GM23248 (cell line): ENCODE measurements around the gene CPED1. TPM values are rescaled to one million over a fixed set of nuclear protein-coding genes. Genes with fewer than 3 reads are reported as not detected.

Experiments
- DNase-seq: peaks from one replicate; pipeline ENCODE4 v3.0.0-alpha.2; 2015
- H2AFZ ChIP-seq: fragments of 200-600 bp; sonication (generic); 2 replicates; pipeline ENCODE4 v1.6.1; 2016; ENCODE audit warnings: antibody characterized with exemption
- H3F3A ChIP-seq: fragments of 200-600 bp; sonication (generic); 2 replicates; pipeline ENCODE4 v1.6.1; 2016; ENCODE audit warnings: mild to moderate bottlenecking, antibody characterized with exemption, mixed run types; ENCODE audit not compliant: insufficient read depth
- H3K27ac ChIP-seq: fragments of 200-600 bp; sonication (generic); 2 replicates; pipeline ENCODE4 v1.5.1; 2016; ENCODE audit warnings: mild to moderate bottlenecking
- H3K27me3 ChIP-seq: fragments of 200-600 bp; sonication (generic); replicated peaks from 2 replicates; pipeline ENCODE4 v1.6.1; 2016; ENCODE audit warnings: mild to moderate bottlenecking; ENCODE audit not compliant: insufficient read depth
- H3K36me3 ChIP-seq: fragments of 200-600 bp; sonication (generic); 2 replicates; pipeline ENCODE4 v1.6.1; 2016; ENCODE audit warnings: low read depth, mild to moderate bottlenecking
- H3K4me1 ChIP-seq: fragments of 200-600 bp; sonication (generic); 2 replicates; pipeline ENCODE4 v1.6.1; 2016; ENCODE audit warnings: mild to moderate bottlenecking; ENCODE audit not compliant: insufficient read depth
- H3K4me2 ChIP-seq: fragments of 200-600 bp; sonication (generic); one replicate; pipeline ENCODE4 v1.6.1; 2016; ENCODE audit warnings: mild to moderate bottlenecking; ENCODE audit not compliant: unreplicated experiment
- H3K4me3 ChIP-seq: fragments of 200-600 bp; sonication (generic); 2 replicates; pipeline ENCODE4 v1.5.1; 2016; ENCODE audit warnings: mild to moderate bottlenecking
- H3K79me2 ChIP-seq: fragments of 200-600 bp; sonication (generic); 2 replicates; pipeline ENCODE4 v1.6.1; 2016; ENCODE audit warnings: mild to moderate bottlenecking; ENCODE audit not compliant: insufficient read depth
- H3K9ac ChIP-seq: fragments of 200-600 bp; sonication (generic); 2 replicates; pipeline ENCODE4 v1.6.1; 2016; ENCODE audit warnings: mild to moderate bottlenecking
- H3K9me2 ChIP-seq: fragments of 200-600 bp; sonication (generic); 2 replicates; pipeline ENCODE4 v1.6.1; 2016; ENCODE audit warnings: mixed run types, mild to moderate bottlenecking, moderate library complexity; ENCODE audit not compliant: insufficient read depth
- H3K9me3 ChIP-seq: fragments of 200-600 bp; sonication (generic); one replicate; pipeline ENCODE4 v1.6.1; 2017; ENCODE audit warnings: low read depth
- H4K20me1 ChIP-seq: fragments of 200-600 bp; sonication (generic); 2 replicates; pipeline ENCODE4 v1.6.0; 2016; ENCODE audit not compliant: insufficient read depth
- EZH2 ChIP-seq: fragments of 200-600 bp; sonication (generic); IDR thresholded peaks from 2 replicates; pipeline ENCODE4 v1.6.1; 2018; ENCODE audit warnings: antibody characterized with exemption, mild to moderate bottlenecking; ENCODE audit not compliant: insufficient read depth, poor library complexity, severe bottlenecking
- EZH2phosphoT487 ChIP-seq: fragments of 200-600 bp; sonication (generic); IDR thresholded peaks from 2 replicates; pipeline ENCODE4 v1.6.1; 2018; ENCODE audit warnings: antibody characterized with exemption, moderate library complexity, mild to moderate bottlenecking, low read depth; ENCODE audit not compliant: insufficient read depth
- WGBS, 2 experiments: methylation state at CpG; one replicate each; pipeline ENCODE4 v1.1.6; 2015 to 2017; ENCODE audit warnings: low lambda C conversion rate in 2 of 2, low coverage in 1 of 2; ENCODE audit errors: missing lambda C conversion rate in 2 of 2; 5-methylcytosine and 5-hydroxymethylcytosine counted together
- in situ Hi-C: fragments of 300-500 bp; cut with MboI; formaldehyde crosslinking; loops from 2 replicates; pipeline ENCODE4 v1.15.0; 2020
- polyA plus RNA-seq: library from polyadenylated mRNA; unstranded; fragments of >200 nt; fragmentation: Nextera tagmentation; extraction: Ambion mirVana; gene quantifications from 2 replicates; pipeline ENCODE4 v1.2.1, GENCODE V29; 2016
- total RNA-seq: library from RNA; depleted of rRNA; stranded (reverse); fragments of >200 nt; shearing (Covaris generic); gene quantifications from 2 replicates; pipeline ENCODE4 v1.2.3, GENCODE V29; 2014

Gene CPED1
- total and polyA plus RNA-seq, 2 experiments from 2014 or later, result 12.4 to 20.2 TPM

- H2AFZ ChIP-seq, result no peak overlapping the region
- H3K79me2 ChIP-seq, result no peaks in the 10 kb centered on the region
- no peaks in the 10 kb centered on the region for H3K9me3 ChIP-seq
- H3K9me2 ChIP-seq, result 0 out of 2 replicates have a peak, but pooled peaks cover 5% of the 10 kb centered on the region
- TF ChIP-seq EZH2, result no peak
- no peak for TF ChIP-seq EZH2phosphoT487
- H4K20me1 ChIP-seq, result no peaks in the 10 kb centered on the region
- H3K9ac ChIP-seq, result no peak overlapping the region
- no peaks in the 10 kb centered on the region for H3K27me3 ChIP-seq
- H3K4me1 ChIP-seq, result peaks cover 28% of the 10 kb centered on the region
- in situ Hi-C loops, result no loop called here
- no peak overlapping the region for H3K4me2 ChIP-seq
- DNase-seq, result peak; percentile 10
- no peaks in the 10 kb centered on the region; the same call in 1 of the 2 replicates for H3F3A ChIP-seq
- H3K27ac ChIP-seq, result no peak overlapping the region
- H3K4me3 ChIP-seq, result no peak overlapping the region
- WGBS, 2 experiments, result 41 to 48% methylated on average over 1 of the region's 1 CpG
- no peaks in the 10 kb centered on the region for H3K36me3 ChIP-seq
These were observed 292.1 kb downstream of the CPED1 start for GRCh38 chr7:121280656-121281055.

DNA sequence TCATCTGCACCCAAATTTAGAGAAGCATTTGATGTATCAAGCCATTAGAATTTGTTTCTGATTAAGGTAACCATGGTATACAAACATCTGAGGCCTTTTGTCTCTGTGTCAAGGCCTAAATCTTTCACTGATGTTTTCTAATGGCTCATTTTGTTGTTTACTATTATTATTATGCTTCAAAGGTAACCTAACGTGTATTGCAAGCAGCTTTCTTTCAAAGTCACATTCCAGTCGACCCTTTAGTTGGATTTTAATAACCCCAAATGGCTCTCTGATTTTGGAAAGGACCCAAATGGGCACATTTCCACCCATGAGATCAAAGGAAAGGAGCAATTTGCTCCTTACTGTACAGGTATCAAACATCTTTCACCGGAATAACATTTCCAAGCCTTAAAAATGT, 293.6 kb downstream of the CPED1 start:
- H3K79me2 ChIP-seq, result no peaks in the 10 kb centered on the region
- H3K27ac ChIP-seq, result no peak overlapping the region
- WGBS, 2 experiments, result 72 to 81% methylated on average over 3 of the region's 3 CpGs
- H2AFZ ChIP-seq, result no peak overlapping the region
- H3K9me2 ChIP-seq, result 0 out of 2 replicates have a peak, but pooled peaks cover 5% of the 10 kb centered on the region
- TF ChIP-seq EZH2phosphoT487 (no peak), EZH2 (no peak)
- H3K9me3 ChIP-seq, result no peaks in the 10 kb centered on the region
- no peak for DNase-seq
- H3K4me3 ChIP-seq, result no peak overlapping the region
- no peaks in the 10 kb centered on the region for H4K20me1 ChIP-seq
- H3K9ac ChIP-seq, result no peak overlapping the region
- H3K4me1 ChIP-seq, result peaks cover 29% of the 10 kb centered on the region
- in situ Hi-C loops, result no loop called here
- H3K27me3 ChIP-seq, result no peaks in the 10 kb centered on the region
- H3K36me3 ChIP-seq, result no peaks in the 10 kb centered on the region
- H3K4me2 ChIP-seq, result no peak overlapping the region
- H3F3A ChIP-seq, result no peaks in the 10 kb centered on the region; the same call in 1 of the 2 replicates

DNA sequence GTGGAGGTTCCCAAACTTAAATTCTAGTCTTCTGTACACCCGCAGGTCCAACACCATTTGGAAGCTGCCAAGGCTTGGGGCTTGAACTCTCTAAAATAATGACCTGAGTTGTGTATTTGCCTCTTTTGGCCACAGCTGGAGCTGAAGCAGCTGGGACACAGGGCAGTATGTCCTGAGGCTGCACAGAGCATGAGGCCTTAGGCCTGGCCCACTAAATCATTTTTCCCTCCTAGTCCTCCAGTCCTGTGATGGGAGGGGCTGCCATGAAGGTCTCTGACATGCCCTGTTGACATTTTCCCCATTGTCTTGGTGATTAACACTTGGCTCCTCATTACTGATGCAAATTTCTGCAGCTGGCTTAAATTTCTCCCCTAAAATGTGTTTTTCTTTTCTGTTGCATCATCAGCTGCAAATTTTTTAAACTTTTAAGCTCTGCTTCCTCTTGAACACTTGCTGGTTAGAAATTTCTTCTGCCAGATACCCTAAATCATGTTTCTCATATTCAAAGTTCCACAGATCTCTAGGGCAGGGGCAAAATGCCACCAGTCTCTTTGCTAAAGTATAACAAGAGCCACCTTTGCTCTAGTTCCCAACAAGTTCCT, 296.7 kb downstream of the CPED1 start:
- Histone ChIP-seq H3K4me3 (no peak overlapping the region), H4K20me1 (no peaks in the 10 kb centered on the region), H3K4me2 (no peak overlapping the region), H3K27me3 (no peaks in the 10 kb centered on the region), H3K36me3 (no peaks in the 10 kb centered on the region), H2AFZ (no peak overlapping the region), H3F3A (no peaks in the 10 kb centered on the region), H3K79me2 (no peaks in the 10 kb centered on the region), H3K27ac (no peak overlapping the region), H3K9ac (no peak overlapping the region), H3K9me3 (no peaks in the 10 kb centered on the region), H3K4me1 (peaks cover 27% of the 10 kb centered on the region), H3K9me2 (0 out of 2 replicates have a peak, but pooled peaks cover 5% of the 10 kb centered on the region)
- in situ Hi-C loops, result no loop called here
- 94 to 96% methylated on average over 1 of the region's 1 CpG for WGBS, 2 experiments
- no peak for DNase-seq
- TF ChIP-seq EZH2phosphoT487, result no peak

- Histone ChIP-seq H3K27ac (no peak overlapping the region), H3K4me2 (no peak overlapping the region), H3K9ac (no peak overlapping the region), H3K9me3 (no peaks in the 10 kb centered on the region), H3K9me2 (0 out of 2 replicates have a peak, but pooled peaks cover 5% of the 10 kb centered on the region), H2AFZ (no peak overlapping the region), H3K79me2 (no peaks in the 10 kb centered on the region), H3F3A (no peaks in the 10 kb centered on the region), H4K20me1 (no peaks in the 10 kb centered on the region), H3K27me3 (no peaks in the 10 kb centered on the region), H3K36me3 (no peaks in the 10 kb centered on the region), H3K4me3 (no peak overlapping the region), H3K4me1 (peaks cover 22% of the 10 kb centered on the region)
- 75 to 78% methylated on average over 2 of the region's 2 CpGs for WGBS, 2 experiments
- TF ChIP-seq EZH2phosphoT487 (no peak), EZH2 (no peak)
- in situ Hi-C loops, result no loop called here
- DNase-seq, result no peak
These were observed 297.7 kb downstream of the CPED1 start for GRCh38 chr7:121286186-121286585.
